ENCODE measurements around the gene RTEL1. TPM values are rescaled to one million over a fixed set of nuclear protein-coding genes. Genes with fewer than 3 reads are reported as not detected.

The RTEL1 gene
- total RNA-seq, 2 donors from 2014 or later, result 25.7 to 34.9 TPM

- Histone ChIP-seq H3K27ac (no peak overlapping the region), H3K4me3 (no peak overlapping the region), H3K27me3 (no peaks in the 10 kb centered on the region), H3K9ac (ENCODE audit: low read depth in 2 of 2, low read length in 2 of 2) (no peak overlapping the region), H3K4me1 (no peaks in the 10 kb centered on the region), H3K9me3 (no peaks in the 10 kb centered on the region), H3K36me3 (no peaks in the 10 kb centered on the region)
- TF ChIP-seq, protein P1, sequence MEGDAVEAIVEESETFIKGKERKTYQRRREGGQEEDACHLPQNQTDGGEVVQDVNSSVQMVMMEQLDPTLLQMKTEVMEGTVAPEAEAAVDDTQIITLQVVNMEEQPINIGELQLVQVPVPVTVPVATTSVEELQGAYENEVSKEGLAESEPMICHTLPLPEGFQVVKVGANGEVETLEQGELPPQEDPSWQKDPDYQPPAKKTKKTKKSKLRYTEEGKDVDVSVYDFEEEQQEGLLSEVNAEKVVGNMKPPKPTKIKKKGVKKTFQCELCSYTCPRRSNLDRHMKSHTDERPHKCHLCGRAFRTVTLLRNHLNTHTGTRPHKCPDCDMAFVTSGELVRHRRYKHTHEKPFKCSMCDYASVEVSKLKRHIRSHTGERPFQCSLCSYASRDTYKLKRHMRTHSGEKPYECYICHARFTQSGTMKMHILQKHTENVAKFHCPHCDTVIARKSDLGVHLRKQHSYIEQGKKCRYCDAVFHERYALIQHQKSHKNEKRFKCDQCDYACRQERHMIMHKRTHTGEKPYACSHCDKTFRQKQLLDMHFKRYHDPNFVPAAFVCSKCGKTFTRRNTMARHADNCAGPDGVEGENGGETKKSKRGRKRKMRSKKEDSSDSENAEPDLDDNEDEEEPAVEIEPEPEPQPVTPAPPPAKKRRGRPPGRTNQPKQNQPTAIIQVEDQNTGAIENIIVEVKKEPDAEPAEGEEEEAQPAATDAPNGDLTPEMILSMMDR (IDR thresholded peaks at IDR 0.05), result no peak
- DNase-seq, result no peak
- intact Hi-C loops (cut with DNase I), result no loop called here
Observed at GRCh38 chr20:63620991-63621390, 37.1 kb upstream of the RTEL1 start.

GRCh38 chr20:63622096-63622495, 36.0 kb upstream of the RTEL1 start:
- intact Hi-C loops (cut with DNase I), result no loop called here
- no peaks in the 10 kb centered on the region for H3K27me3 ChIP-seq
- no peak overlapping the region for H3K9ac ChIP-seq (ENCODE audit: low read depth in 2 of 2, low read length in 2 of 2)
- no peak for DNase-seq
- no peaks in the 10 kb centered on the region for H3K36me3 ChIP-seq
- H3K27ac ChIP-seq, result no peak overlapping the region
- H3K9me3 ChIP-seq, result no peaks in the 10 kb centered on the region
- no peak overlapping the region for H3K4me3 ChIP-seq
- no peaks in the 10 kb centered on the region for H3K4me1 ChIP-seq
- TF ChIP-seq, protein P1 (IDR thresholded peaks at IDR 0.05), result no peak

GRCh38 chr20:63622732-63623131, 35.4 kb upstream of the RTEL1 start:
- no peaks in the 10 kb centered on the region for H3K27me3 ChIP-seq
- H3K4me3 ChIP-seq, result no peak overlapping the region
- H3K4me1 ChIP-seq, result no peaks in the 10 kb centered on the region
- no peaks in the 10 kb centered on the region for H3K36me3 ChIP-seq
- no peak overlapping the region for H3K9ac ChIP-seq (ENCODE audit: low read depth in 2 of 2, low read length in 2 of 2)
- intact Hi-C loops (cut with DNase I), result no loop called here
- TF ChIP-seq, protein P1 (IDR thresholded peaks at IDR 0.05), result no peak
- no peak overlapping the region for H3K27ac ChIP-seq
- no peak for DNase-seq
- no peaks in the 10 kb centered on the region for H3K9me3 ChIP-seq

DNA sequence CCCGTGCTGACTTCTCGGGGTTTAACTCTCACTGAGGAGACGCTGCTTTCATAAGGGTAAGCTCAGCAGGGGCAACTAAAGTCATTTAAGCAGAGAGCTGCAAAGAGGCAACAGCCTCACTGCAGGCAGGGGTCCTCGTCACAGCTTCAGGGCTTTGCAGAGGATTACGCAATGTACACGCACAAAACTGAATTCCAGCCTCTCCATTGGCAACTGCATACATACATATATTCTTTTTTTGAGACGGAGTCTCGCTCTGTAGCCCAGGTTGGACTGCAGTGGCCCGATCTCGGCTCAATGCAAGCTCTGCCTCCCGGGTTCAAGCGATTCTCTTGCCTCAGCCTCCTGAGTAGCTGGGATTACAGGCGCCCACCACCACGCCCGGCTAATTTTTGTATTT, 33.6 kb upstream of the RTEL1 start:
- no peaks in the 10 kb centered on the region for H3K9me3 ChIP-seq
- DNase-seq, result no peak
- H3K4me3 ChIP-seq, result no peak overlapping the region
- intact Hi-C loops (cut with DNase I), result no loop called here
- no peaks in the 10 kb centered on the region for H3K4me1 ChIP-seq
- no peaks in the 10 kb centered on the region for H3K36me3 ChIP-seq
- H3K27ac ChIP-seq, result no peak overlapping the region
- TF ChIP-seq, protein P1 (IDR thresholded peaks at IDR 0.05), result no peak
- H3K9ac ChIP-seq (ENCODE audit: low read depth in 2 of 2, low read length in 2 of 2), result no peak overlapping the region
- H3K27me3 ChIP-seq, result no peaks in the 10 kb centered on the region

GRCh38 chr20:63625771-63626423, 32.2 kb upstream of the RTEL1 start:
- intact Hi-C loops (cut with DNase I), result no loop called here

More at GRCh38 chr20:63625771-63626423, 32.2 kb upstream of the RTEL1 start:
- peak overlapping the region; percentile 87 to 100 for H3K9ac ChIP-seq (ENCODE audit: low read depth in 2 of 2, low read length in 2 of 2)
- no peaks in the 10 kb centered on the region for H3K4me1 ChIP-seq
- peak overlapping the region; percentile 77 for H3K27ac ChIP-seq
- TF ChIP-seq, protein P1 (IDR thresholded peaks at IDR 0.05), result no peak
- H3K36me3 ChIP-seq, result no peaks in the 10 kb centered on the region
- H3K9me3 ChIP-seq, result no peaks in the 10 kb centered on the region
- no peaks in the 10 kb centered on the region for H3K27me3 ChIP-seq
- H3K4me3 ChIP-seq, result peak overlapping the region; percentile 64
- no peak for DNase-seq

All from colonic mucosa (tissue), 4 donors.